Kidney (tissue), 14 donors: Measurements from ENCODE around the gene INTS2. TPM values are rescaled to one million over a fixed set of nuclear protein-coding genes. Genes with fewer than 3 reads are reported as not detected.

Experiments used
- DNase-seq, 5 donors: peaks; one replicate each; pipeline ENCODE4 v3.0.0-alpha.2; 2013 to 2020
- FAIRE-seq: peaks from 2 replicates; lab custom pipeline; 2012; peaks lifted over from hg19 to GRCh38; lab: Jason Lieb, UNC
- H3K27ac ChIP-seq, 2 donors: one replicate each; pipeline ENCODE4 v1.7.0; 2013; ENCODE audit warnings: low read depth in 2 of 2, low read length in 2 of 2, inconsistent platforms in 1 of 2
- H3K27me3 ChIP-seq: one replicate; pipeline ENCODE4 v1.7.1; 2013; ENCODE audit warnings: low read length, inconsistent platforms; ENCODE audit not compliant: control insufficient read depth, insufficient read depth
- H3K36me3 ChIP-seq, 3 donors: one replicate each; pipeline versions ENCODE4 v1.7.0 to v1.7.1; 2013; ENCODE audit warnings: low read length in 3 of 3, control low read depth in 1 of 3, inconsistent platforms in 1 of 3; ENCODE audit not compliant: insufficient read depth in 3 of 3, control insufficient read depth in 2 of 3
- H3K4me1 ChIP-seq, 3 donors: one replicate each; pipeline versions ENCODE4 v1.7.0 to v1.7.1; 2013; ENCODE audit warnings: low read length in 3 of 3, inconsistent platforms in 1 of 3, low read depth in 1 of 3; ENCODE audit not compliant: control insufficient read depth in 2 of 3, insufficient read depth in 2 of 3
- H3K4me3 ChIP-seq, 3 donors: one replicate each; pipeline versions ENCODE4 v1.7.0 to v1.8.1; 2013; ENCODE audit warnings: low read length in 3 of 3, control low read depth in 1 of 3, inconsistent platforms in 1 of 3
- H3K9ac ChIP-seq, 3 donors: one replicate each; pipeline versions ENCODE4 v1.7.0 to v1.7.1; 2013; ENCODE audit warnings: low read length in 3 of 3, control low read depth in 1 of 3, inconsistent platforms in 1 of 3
- H3K9me3 ChIP-seq, 3 donors: one replicate each; pipeline versions ENCODE4 v1.7.0 to v1.7.1; 2013; ENCODE audit warnings: low read length in 3 of 3, control low read depth in 1 of 3, inconsistent platforms in 1 of 3; ENCODE audit not compliant: control insufficient read depth in 2 of 3, insufficient read depth in 1 of 3
- CTCF ChIP-seq: IDR thresholded peaks from 3 replicates; pipeline ENCODE4 v1.5.1; 2012; ENCODE audit warnings: mild to moderate bottlenecking, moderate library complexity, borderline replicate concordance; ENCODE audit not compliant: insufficient read depth; ENCODE audit errors: extremely low read depth
- intact Hi-C: fragments of 100-400 bp; cut with DNase I; formaldehyde crosslinking; loops from one replicate; pipeline ENCODE4 v1.11.1; 2022
- polyA plus RNA-seq: library from polyadenylated mRNA; stranded (reverse); fragments of 350-450 nt; fragmentation: Illumina TruSeq; extraction: RNeasy Lipid Tissue Mini Kit (QIAGEN cat#74804); gene quantifications from one replicate; pipeline ENCODE4 v1.2.3, GENCODE V29; 2014; ENCODE audit warnings: low read depth, low replicate concordance; ENCODE audit not compliant: insufficient read depth
- total RNA-seq: library from RNA; stranded (reverse); fragmentation: NEBNext Ultra II Directional; extraction: Animal tissue kit (Norgen Biotek cat#: 25700); gene quantifications from one replicate; pipeline ENCODE4 v1.2.1, GENCODE V29; 2021
- donor health status: control.
- donor health status: control.
- donor health status: control.
- donor health status: control.
- donor health status: control.
- donor health status: DM: yes; HTN: yes; CAD: no.
- donor health status: Normal renal cell carcinoma (clear cell type).

The INTS2 gene
- total and polyA plus RNA-seq, 2 donors from 2014 or later, result 2.2 to 13.4 TPM

- no peaks in the 10 kb centered on the region for H3K27me3 ChIP-seq
- intact Hi-C loops, result no loop called here
Measured at GRCh38 chr17:61818225-61818624, 109.6 kb downstream of the INTS2 start.

DNA sequence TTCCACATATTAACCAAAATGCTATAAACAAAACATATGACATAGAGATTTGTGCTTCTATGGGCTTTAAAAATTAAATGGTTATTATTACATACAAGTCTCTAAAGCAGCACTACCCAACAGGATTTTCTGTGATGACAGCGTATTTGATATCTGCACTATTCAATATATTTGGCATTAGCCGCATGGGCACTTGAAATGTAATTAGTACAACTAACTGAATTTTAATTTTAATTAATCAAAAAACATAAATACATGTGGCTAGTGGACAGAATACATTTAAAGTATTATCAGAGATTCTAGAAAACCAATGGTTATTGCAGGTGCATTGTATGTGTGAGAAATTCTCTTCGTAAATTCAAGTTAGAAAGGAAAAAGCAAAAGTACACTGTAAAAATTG, 110.3 kb downstream of the INTS2 start:
- Histone ChIP-seq H3K36me3 (no peaks in the 10 kb centered on the region), H3K4me3 (no peak overlapping the region), H3K4me1 (no peaks in the 10 kb centered on the region), H3K9me3 (no peaks in the 10 kb centered on the region), H3K27me3 (no peaks in the 10 kb centered on the region), H3K9ac (no peak overlapping the region), H3K27ac (no peak overlapping the region)
- no peak for DNase-seq
- no peak for FAIRE-seq
- intact Hi-C loops, result no loop called here
- TF ChIP-seq CTCF, result no peak

More at GRCh38 chr17:61818225-61818624, 109.6 kb downstream of the INTS2 start:
- Histone ChIP-seq H3K9ac (no peak overlapping the region), H3K27ac (no peak overlapping the region), H3K4me1 (no peaks in the 10 kb centered on the region), H3K4me3 (no peak overlapping the region), H3K36me3 (no peaks in the 10 kb centered on the region), H3K9me3 (no peaks in the 10 kb centered on the region)
- FAIRE-seq (no peak), DNase-seq (no peak)
- TF ChIP-seq CTCF, result no peak

GRCh38 chr17:61816538-61816937, 111.2 kb downstream of the INTS2 start:
- H3K4me3 ChIP-seq, result no peak overlapping the region
- intact Hi-C loops, result no loop called here
- no peak overlapping the region for H3K9ac ChIP-seq
- H3K4me1 ChIP-seq, result no peaks in the 10 kb centered on the region
- H3K9me3 ChIP-seq, result no peaks in the 10 kb centered on the region
- no peak overlapping the region for H3K27ac ChIP-seq
- DNase-seq (no peak), FAIRE-seq (no peak)
- no peaks in the 10 kb centered on the region for H3K27me3 ChIP-seq
- no peaks in the 10 kb centered on the region for H3K36me3 ChIP-seq
- no peak for TF ChIP-seq CTCF
